Stimulated activated CD4-positive, alpha-beta T cell treated with anti-CD3 and anti-CD28 coated beads, Interleukin-15, amount 100 ng/mL, for 48 hours (primary cell): ENCODE data around the gene SDCBP2.

Experiments
- DNase-seq, 2 donors: peaks; one replicate each; pipeline ENCODE4 v3.0.0-alpha.2; 2020; ENCODE audit warnings: low read depth in 2 of 2

The SDCBP2 gene

DNA sequence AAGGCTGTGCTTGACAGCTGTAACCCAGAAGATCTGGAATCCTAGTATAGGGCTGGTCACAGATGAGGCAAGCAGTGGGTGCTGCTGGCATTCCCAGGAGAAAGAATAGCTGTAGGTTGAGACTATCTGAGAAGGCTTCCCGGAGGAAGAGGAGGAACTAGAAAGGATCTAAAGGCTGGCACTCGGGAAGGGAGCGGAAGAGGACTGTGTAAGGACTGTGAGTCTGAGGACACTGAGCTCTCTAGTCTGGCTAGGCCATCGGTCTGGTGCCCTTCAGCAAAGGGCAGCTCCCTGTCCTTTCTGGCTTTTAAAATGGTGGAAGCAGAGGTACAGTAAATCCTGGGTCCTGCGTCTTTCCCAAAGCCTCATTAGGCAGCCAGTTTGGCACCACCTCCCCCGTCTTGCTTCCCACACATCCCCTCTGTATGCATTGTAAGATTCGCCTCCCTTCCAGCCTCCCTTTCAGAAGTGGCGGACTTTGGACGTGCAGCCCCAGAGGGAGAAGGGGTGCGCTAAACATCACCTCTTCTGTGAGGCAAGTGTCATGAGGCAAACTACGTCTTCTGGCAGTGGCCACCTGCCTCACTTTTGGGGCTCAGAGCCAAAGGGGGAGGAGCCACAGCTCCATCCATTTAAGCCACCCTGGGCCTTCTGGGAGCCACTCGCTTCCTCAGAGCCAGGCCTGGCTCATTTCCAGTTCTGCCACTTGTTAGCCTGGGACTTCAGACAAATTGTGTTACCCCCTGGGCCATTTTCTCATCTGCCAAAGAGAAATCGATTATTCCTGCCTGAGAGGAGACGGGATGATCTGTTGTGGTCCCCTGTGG is 54.2 kb downstream of the SDCBP2 start:
- DNase-seq, result no peak

DNA sequence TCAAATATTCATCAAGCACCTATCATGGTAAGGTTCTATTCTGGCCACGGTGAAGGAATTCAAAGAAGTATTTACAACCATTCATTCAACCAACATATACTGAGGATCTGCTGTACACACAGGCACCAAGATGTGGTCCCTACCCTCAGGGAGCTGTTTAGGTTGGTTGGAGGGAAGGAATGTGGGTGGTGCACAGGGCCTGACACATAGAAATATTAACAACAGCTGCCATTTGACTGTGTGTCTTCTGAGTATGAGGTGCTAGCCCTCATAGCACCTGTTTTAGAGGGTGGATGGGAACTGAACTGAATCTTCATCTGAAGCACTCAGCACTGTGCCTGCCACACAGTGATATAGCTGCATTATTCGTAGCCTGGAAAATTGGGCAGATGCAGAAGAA is 55.6 kb downstream of the SDCBP2 start:
- no peak for DNase-seq

DNA sequence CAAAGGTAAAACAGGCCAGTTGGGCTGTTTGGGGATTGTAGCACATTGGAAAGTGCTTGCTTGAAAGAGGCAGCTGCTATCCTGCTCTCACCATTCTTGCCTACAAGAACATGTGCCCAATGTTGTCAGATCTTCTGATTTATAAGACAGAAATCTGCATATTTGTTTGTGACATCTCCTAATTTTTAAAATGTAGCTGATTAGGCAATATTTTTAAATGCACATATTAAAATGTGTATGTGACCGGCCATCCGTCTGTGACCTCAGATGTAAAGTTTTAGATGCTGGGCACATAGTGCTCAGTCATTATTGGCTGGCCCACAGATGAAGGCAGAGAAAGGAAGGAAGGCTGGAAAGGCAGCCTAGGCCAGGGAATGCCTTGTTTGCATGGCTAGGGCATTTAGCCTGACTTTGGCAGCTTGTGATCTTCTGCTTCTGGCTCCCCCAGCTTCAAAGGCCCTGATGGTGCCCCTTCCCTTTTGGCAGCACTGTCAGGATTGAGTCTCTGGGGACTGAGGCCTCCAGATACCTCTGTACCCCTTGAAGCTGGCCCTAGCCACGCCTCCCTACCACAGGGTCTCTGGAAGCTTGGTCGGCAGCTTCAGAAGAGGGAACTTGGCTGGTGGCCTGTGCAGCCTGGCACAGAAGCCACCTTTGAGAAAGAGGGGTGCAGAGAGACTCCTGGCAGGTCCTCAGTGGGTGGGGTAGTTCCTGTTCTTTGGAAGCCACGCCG is 56.4 kb downstream of the SDCBP2 start:
- no peak for DNase-seq

DNA sequence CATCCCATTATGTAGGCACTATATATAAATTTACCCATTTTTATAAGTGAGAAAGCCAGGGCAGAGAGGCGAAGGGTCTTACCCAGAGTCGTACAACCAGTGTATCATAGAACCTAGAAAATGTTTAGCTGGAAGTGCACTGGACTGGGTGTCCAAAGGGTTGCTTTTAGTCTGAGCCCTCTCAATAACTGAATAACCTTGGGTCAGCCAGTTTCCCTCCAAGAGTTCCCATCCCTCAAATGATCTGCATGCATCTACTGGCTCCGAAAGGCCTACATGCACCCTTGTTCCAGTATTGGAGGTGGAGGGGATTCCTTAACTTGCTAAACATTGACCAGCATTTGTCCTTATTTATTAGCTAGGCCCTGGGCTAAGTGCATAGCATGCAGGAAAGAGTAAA is 59.1 kb downstream of the SDCBP2 start:
- no peak for DNase-seq

DNA sequence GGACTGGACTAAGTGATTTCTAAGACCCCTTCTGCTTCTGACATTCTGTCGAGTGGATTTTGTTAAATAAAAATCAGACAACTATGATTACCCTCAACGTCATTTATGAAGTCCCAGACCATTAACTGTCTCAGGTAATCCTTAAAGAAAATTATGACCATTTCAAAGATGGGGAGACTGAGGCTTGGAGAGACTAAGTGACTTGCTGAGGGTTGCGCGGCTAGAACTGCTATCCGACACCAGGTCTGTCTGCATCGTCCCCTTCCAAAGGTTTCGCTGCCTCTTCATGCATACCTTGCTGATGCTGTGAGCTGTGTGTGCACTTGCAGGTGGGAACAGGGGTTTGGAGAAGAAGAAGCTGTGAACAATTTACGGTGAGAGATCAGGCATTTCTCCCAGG is 59.7 kb downstream of the SDCBP2 start:
- no peak for DNase-seq

DNA sequence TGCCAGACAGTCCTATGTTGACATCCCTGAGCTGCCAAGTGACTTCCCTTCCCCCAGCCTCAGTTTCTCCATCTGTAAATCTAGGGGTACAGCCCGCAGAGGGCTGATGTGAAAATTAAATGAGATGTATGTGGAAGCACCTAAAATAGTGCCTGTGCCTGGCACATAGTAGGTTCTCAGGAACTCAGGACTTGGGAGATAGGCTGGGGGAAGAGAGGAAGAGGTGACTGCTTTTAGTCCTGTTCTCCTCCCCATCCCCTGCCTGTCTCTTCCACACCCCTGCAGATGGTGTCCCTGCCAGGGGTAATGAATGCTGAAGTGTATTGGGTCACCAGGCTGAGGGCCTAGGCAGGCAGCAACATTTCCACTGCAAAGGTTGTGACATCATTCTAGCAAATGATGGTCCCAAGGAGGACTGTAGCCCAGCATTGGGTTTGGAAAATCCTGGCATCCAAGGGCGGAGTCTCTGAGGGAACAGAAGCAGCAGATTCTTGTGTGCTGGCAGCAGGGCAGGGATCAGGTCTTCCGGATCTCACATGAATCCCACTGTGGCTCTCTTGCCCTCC is 61.0 kb downstream of the SDCBP2 start:
- DNase-seq, result no peak

DNA sequence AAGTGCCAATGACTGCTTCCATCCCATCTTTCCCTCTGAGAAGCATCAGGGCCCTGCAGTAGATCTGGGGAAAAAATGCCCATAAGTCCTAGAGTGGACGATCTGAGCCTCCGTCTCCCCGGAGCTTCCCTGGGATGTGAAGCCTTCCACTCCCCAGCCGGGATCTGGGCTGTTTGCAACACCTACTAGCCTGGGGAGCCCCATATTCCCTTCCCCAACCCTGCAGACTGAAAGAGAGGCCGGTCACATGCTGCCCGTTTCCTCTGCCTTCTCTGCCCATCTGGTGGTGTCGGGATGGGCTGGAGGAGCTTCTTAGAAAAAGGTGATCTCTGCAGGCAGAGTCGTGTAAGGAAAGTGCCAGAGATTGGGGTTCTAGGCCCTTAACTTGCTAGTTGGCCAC is 61.8 kb downstream of the SDCBP2 start:
- no peak for DNase-seq

DNA sequence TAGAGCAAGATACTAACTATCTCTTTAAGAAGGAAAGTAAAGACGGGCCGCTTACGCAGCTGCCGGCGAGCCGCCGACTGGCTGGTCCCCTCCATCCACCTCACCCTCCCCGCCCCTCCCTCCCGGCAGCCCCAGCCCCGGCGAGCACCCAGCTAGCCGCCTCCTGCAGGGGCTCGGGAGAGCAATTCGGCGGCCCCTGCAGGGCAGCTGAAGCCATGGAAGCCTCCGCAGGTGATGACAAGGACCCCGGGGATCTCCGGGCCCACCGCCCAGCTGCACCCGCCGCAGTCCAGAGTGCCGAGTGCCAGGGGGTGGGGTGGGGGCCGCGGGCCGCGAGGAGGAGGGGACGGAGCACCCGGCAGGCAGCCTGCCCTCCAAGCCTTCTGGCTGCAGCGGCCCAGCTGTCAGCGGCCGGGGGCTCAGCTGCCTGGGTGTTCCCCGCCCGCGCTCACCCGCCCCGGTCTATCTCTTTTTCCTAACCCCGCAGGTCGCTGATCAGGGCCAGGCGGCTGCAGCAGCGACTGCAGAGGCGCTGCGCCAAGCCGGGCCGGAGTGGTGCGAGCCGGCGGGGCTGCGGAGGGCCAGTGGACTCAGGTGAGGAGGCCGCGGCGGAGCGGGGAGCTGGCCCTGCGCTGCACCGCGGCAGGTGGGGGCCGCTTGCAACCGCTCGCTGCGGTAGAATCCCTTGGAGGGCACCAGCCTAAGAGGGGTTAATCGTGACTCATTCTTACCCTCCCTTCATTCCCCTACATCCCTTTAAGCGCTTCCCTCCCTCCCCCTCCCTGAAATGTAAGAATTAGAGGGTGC is 62.6 kb downstream of the SDCBP2 start, which contains the start of gene SNPH:
Gene SNPH, plus strand, starts transcription at position 128 of the 807 bp plus-strand sequence. CDS start 29,946 bp downstream, outside the sequence.
- peak; percentile 41 to 63 for DNase-seq

DNA sequence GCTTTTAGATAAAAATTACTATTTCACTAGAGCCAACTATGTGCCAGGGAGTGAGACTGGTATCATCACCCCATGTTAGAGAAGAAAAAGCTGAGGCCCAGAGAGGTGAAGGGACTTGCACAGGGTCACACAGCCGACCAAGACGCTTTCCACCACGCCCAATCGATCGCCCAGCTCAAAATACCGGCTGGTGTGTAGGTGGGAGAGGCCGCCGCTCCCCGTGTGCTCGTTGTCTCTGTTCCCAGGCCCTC is 63.1 kb downstream of the SDCBP2 start:
- no peak for DNase-seq

DNA sequence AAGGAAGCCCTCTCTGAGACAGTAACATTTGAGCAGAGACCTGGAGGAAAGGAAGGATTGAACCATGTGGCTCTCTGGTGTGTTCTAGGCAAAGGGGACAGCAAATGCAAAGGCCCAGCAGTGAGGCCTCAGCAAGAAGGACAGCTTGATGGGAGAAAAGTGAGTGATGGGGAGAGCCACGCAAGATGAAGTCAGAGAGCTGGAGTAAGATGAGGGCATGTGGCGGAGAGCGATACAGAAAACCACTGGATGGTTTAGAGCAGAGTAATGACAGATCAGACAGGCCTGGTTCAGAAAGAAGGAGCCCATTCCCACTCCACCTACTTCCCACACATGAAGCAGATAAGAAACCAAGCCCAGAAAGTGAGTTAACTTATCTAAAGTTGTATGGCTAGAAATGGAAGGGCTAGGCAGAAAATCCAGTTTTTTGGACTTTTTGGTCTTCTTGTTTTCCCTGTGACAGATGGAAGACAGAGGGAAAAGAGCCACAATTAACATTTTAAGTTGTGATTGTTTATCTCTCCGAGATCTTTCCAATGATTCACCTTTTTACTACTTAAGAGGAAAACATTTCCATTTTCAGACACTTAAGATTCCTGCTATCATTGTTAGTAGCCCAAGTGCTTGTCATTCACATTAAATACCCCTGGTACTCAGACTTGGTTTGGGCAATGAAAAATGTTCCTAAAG is 63.6 kb downstream of the SDCBP2 start:
- no peak for DNase-seq

DNA sequence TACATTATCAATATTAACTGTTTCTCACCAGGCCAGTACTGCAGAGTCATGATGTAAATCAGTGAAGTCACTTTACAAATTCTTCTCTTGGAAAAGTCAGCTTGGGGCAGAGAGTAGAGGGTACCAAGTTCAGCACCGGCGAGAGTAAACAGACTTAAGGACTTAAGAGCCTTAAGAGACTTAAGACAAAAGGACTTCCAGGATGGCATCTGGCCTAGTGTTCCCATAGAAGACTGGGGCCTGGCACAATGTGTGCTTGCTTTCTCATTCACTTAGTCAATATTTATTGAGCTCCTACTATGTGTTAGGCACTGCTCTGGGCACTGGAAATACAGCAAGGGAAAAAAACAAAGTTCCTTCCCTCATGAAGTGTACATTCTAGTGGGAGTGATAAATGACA is 64.2 kb downstream of the SDCBP2 start:
- no peak for DNase-seq

DNA sequence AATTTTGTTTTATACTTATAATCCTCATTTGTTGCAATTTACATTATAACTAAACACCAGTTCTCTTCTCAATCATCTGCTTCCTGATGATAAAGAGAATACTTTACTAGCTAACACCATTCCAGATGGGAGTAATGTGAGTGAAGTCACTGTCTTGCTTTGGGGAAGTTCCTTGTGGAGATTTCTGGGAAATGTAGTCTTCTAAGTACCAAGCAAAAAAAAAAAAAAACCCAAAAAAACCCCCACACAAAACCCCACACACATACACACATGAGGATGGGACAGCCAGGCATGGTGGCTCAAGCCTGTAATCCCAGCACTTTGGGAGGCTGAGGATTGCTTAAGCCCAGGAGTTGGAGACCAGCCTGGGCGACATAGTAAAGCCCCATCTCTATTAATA is 65.1 kb downstream of the SDCBP2 start:
- no peak for DNase-seq
